ENCODE results near the gene FAM227B.

- no peak for TF ChIP-seq CTCF (IDR thresholded peaks at IDR 0.05)
- no peak for TF ChIP-seq POLR2A (IDR thresholded peaks at IDR 0.05)
Measured at GRCh38 chr15:49627407-49627877, 6.8 kb upstream of the FAM227B start.
